Right lobe of liver (tissue), 6 donors: ENCODE data around the gene THAP7. TPM values are rescaled to one million over a fixed set of nuclear protein-coding genes. Genes with fewer than 3 reads are reported as not detected.

Experiments
- ATAC-seq, 4 donors: fragments of 200-7000 bp; cut with Tn5 transposase; one replicate each; pipeline ENCODE4 v1.9.1; 2020; ENCODE audit warnings: mild to moderate bottlenecking in 4 of 4, moderate library complexity in 4 of 4
- DNase-seq, 3 donors: peaks; one replicate each; pipeline ENCODE4 v3.0.0-alpha.2; 2020
- H3K27ac ChIP-seq, 3 donors: fragments of 200-600 bp; one replicate each; pipeline ENCODE4 v1.8.0; 2022
- H3K27me3 ChIP-seq, 2 donors: fragments of 200-600 bp; one replicate each; pipeline ENCODE4 v1.8.0; 2022
- H3K36me3 ChIP-seq, 4 donors: fragments of 200-600 bp; sonication (generic) in 1 of 4; one replicate each; pipeline versions ENCODE4 v1.5.1 to v1.8.0; 2017 to 2022; ENCODE audit warnings: control low read depth in 1 of 4
- H3K4me1 ChIP-seq, 4 donors: fragments of 200-600 bp; sonication (generic) in 1 of 4; one replicate each; pipeline versions ENCODE4 v1.5.1 to v1.8.0; 2017 to 2022; ENCODE audit warnings: control low read depth in 1 of 4
- H3K4me3 ChIP-seq, 3 donors: fragments of 200-600 bp; one replicate each; pipeline ENCODE4 v1.8.0; 2022
- H3K9me3 ChIP-seq, 4 donors: fragments of 200-600 bp; sonication (generic) in 1 of 4; one replicate each; pipeline versions ENCODE4 v1.5.1 to v1.8.0; 2017 to 2022; ENCODE audit warnings: control low read depth in 1 of 4
- POLR2A ChIP-seq: fragments of 450-650 bp; IDR thresholded peaks from one replicate; pipeline ENCODE4 v1.6.1; 2017; ENCODE audit warnings: antibody characterized with exemption, mild to moderate bottlenecking
- WGBS: methylation state at CpG from one replicate; pipeline ENCODE4 v1.1.6; 2018; ENCODE audit warnings: low coverage, low lambda C conversion rate; ENCODE audit not compliant: insufficient coverage; ENCODE audit errors: missing lambda C conversion rate; 5-methylcytosine and 5-hydroxymethylcytosine counted together
- intact Hi-C, 2 donors: fragments of 100-400 bp; cut with DNase I; formaldehyde crosslinking; loops; one replicate each; pipeline versions ENCODE4 v1.11.2 to v1.14.1; 2022
- total RNA-seq, 6 experiments: library from RNA; depleted of rRNA in 2 of 6; stranded (reverse); fragments of >200 nt in 2 of 6; fragmentation: NEBNext Ultra II Directional in 3 of 6; extraction: Animal tissue kit (Norgen Biotek cat#: 25700) in 3 of 6; gene quantifications; one replicate each; pipeline versions ENCODE4 v1.1.0 to v1.2.4, GENCODE V29; 2016 to 2023
- TF ChIP-seq, protein P1 (sequence below), 4 donors: fragments of 200-600 bp in 3 of 4; fragments of 450-650 bp in 1 of 4; IDR thresholded peaks; one replicate each; pipeline versions ENCODE4 v1.5.1 to v1.8.0; 2016 to 2022; ENCODE audit warnings: antibody characterized with exemption in 4 of 4, mild to moderate bottlenecking in 2 of 4
- donor health status: DM: no; HTN: yes; CAD: no.
- donor health status: DM: no; HTN: no; CAD: no.
- donor health status: DM: no; HTN: no; CAD: no.
- donor health status: DM: no; HTN: yes; CAD: no.
- donor health status: DM: no; HTN: yes; CAD: no.

The THAP7 gene
- total RNA-seq, 6 experiments from 2014 or later = 9.3 to 32.5 (median 15.6) TPM

DNA sequence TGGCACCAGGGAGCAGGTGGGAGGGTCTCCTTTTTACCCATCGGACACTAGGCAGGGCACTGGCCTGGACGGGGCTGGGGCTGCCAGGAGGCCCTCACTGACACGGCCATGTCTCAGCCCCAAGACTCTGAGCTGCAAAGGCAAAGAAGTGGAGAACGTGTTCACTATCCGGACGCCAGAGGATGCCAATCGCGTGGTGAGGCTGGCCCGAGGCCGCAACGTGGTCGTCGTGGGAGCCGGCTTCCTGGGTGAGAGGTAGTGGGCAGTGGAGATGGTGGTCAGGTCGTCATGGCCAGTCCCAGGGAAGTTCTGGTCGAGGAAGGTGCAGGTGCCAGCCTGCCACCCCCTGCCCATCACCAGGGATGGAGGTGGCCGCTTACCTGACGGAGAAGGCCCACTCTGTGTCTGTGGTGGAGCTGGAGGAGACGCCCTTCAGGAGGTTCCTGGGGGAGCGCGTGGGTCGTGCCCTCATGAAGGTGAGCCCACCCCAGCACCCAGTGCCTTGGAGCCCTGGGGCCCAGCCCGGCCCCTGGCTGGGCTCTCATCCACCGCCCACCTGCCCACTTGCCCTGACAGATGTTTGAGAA, 25.5 kb downstream of the THAP7 start:
- Histone ChIP-seq H3K4me3 (no peak overlapping the region), H3K27ac (no peak overlapping the region), H3K9me3 (no peaks in the 10 kb centered on the region), H3K36me3 (no peaks in the 10 kb centered on the region), H3K27me3 (no peaks in the 10 kb centered on the region), H3K4me1 (peaks cover 0 to 18% (median 4%) of the 10 kb centered on the region in 4 donors)
- intact Hi-C loops = no loop called here
- 61% methylated on average over 4 of the region's 24 CpGs for WGBS
- TF ChIP-seq, protein P1, sequence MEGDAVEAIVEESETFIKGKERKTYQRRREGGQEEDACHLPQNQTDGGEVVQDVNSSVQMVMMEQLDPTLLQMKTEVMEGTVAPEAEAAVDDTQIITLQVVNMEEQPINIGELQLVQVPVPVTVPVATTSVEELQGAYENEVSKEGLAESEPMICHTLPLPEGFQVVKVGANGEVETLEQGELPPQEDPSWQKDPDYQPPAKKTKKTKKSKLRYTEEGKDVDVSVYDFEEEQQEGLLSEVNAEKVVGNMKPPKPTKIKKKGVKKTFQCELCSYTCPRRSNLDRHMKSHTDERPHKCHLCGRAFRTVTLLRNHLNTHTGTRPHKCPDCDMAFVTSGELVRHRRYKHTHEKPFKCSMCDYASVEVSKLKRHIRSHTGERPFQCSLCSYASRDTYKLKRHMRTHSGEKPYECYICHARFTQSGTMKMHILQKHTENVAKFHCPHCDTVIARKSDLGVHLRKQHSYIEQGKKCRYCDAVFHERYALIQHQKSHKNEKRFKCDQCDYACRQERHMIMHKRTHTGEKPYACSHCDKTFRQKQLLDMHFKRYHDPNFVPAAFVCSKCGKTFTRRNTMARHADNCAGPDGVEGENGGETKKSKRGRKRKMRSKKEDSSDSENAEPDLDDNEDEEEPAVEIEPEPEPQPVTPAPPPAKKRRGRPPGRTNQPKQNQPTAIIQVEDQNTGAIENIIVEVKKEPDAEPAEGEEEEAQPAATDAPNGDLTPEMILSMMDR (IDR thresholded peaks at IDR 0.05) = no peak
- TF ChIP-seq POLR2A = no peak
- DNase-seq (no peak), ATAC-seq (no peak)

DNA sequence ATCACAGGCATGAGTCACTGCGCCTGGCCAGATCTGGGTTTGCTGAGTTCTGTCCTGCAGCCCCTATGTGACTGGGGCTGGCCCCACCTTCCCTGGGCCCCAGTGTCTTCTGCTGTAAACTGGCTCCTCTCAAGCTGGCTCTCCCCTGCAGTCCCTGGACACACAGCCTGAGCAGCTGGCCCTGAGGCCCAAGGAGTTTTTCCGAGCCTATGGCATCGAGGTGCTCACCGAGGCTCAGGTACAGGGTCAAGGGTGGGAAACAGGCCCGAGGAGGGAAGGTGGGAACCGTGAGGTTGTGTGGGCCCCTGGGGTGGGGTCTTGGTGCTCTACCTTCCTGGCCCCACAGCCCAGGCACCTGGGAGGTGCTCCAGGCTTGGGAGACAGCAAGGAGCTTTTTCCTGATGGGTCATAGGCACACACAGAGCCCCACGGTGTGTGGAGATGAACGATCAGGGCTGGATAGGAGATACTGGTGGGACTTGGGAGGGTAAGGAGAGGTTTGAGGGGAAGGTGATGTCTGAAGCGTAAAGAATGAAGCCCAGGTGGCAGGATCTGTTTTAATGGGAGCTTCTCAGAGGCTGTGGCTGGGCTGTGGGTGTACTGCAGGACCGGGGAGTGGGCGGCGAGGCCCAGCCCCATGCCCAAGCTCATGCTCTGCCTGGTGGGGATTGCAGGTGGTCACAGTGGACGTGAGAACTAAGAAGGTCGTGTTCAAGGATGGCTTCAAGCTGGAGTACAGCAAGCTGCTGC, 26.2 kb downstream of the THAP7 start:
- 71% methylated on average over 4 of the region's 14 CpGs for WGBS
- DNase-seq = no peak
- intact Hi-C loops = no loop called here
- no peaks in the 10 kb centered on the region for H3K9me3 ChIP-seq
- peaks cover 0 to 11% (median under 1%) of the 10 kb centered on the region in 4 donors for H3K4me1 ChIP-seq
- TF ChIP-seq POLR2A = no peak
- TF ChIP-seq, protein P1 (IDR thresholded peaks at IDR 0.05) = no peak
- ATAC-seq = no peak
- no peaks in the 10 kb centered on the region for H3K27me3 ChIP-seq
- H3K27ac ChIP-seq = no peak overlapping the region
- no peak overlapping the region for H3K4me3 ChIP-seq
- H3K36me3 ChIP-seq = no peaks in the 10 kb centered on the region

DNA sequence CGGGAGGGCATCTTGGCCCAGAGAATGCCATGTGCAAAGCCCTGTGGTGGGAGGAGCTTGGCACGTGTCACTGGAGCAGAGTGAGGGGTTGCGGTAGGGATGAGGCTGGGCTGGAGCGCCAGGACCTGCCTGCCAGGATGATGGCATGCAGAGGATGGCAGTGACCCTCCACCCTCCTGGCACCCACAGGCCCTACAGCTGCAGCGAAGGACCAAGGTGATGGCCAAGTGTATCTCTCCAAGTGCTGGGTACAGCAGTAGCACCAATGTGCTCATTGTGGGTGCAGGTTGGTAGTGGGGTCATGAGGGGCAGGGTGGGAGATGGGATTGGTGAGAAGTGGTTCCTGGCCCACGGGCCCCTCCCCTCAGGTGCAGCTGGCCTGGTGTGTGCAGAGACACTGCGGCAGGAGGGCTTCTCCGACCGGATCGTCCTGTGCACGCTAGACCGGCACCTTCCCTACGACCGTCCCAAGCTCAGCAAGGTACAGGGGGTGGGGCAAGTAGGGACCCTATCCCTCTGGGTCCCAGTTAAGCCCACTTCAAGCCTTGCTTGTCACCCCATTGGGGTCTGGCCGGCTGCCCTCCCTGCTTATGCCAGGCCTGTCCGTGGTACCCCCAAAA, 27.5 kb downstream of the THAP7 start:
- intact Hi-C loops = no loop called here
- Histone ChIP-seq H3K4me1 (peaks cover 0 to under 1% (median 0%) of the 10 kb centered on the region in 4 donors), H3K27me3 (no peaks in the 10 kb centered on the region), H3K27ac (no peak overlapping the region), H3K4me3 (no peak overlapping the region), H3K9me3 (no peaks in the 10 kb centered on the region), H3K36me3 (no peaks in the 10 kb centered on the region)
- DNase-seq (no peak), ATAC-seq (no peak)
- 52% methylated on average over 2 of the region's 16 CpGs for WGBS
- TF ChIP-seq, protein P1 (IDR thresholded peaks at IDR 0.05) = no peak
- no peak for TF ChIP-seq POLR2A

DNA sequence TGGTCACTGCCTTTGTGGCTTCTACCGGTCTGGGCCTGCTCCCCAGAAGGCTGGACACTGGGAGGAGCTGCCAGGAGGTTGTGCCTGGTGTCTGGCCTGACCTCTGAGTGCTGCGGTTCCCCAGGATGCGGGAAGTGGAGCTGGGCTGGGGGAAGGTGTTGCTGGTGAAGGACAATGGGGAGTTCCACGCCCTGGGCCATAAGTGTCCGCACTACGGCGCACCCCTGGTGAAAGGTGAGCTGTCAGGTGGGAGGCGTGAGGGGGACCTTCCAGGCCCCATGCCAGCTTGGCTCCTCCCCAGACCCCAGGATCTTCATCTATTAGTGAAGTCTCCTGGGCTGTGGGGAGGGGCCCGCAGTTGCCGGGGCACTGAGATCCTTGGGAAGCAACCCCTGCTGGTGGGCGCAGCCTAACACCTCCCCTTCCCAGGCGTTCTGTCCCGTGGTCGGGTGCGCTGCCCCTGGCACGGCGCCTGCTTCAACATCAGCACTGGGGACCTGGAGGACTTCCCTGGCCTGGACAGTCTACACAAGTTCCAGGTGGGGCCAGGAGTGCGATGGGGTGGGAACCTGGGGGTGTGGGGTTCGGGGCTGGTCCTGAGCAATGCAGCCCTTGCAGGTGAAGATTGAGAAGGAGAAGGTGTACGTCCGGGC, 28.2 kb downstream of the THAP7 start:
- Histone ChIP-seq H3K27me3 (no peaks in the 10 kb centered on the region), H3K9me3 (no peaks in the 10 kb centered on the region), H3K27ac (no peak overlapping the region), H3K4me3 (no peak overlapping the region), H3K4me1 (no peaks in the 10 kb centered on the region), H3K36me3 (no peaks in the 10 kb centered on the region)
- DNase-seq = no peak
- TF ChIP-seq, protein P1 (IDR thresholded peaks at IDR 0.05) = no peak
- no peak for TF ChIP-seq POLR2A
- WGBS = 68% methylated on average over 9 of the region's 21 CpGs
- intact Hi-C loops = no loop called here
- ATAC-seq = no peak
